GM06990 (cell line): Measurements from ENCODE around the gene RAB7B.
"Not testable (repeated sequence)": the region's sequence is repeated elsewhere in the genome, so short reads cannot be mapped to it uniquely, and the experiment has no call there.

Experiments used
- DNase-seq: peaks from one replicate; pipeline ENCODE4 v3.0.0-alpha.2; 2011; ENCODE audit not compliant: insufficient read length; ENCODE audit errors: extremely low read depth
- H3K27me3 ChIP-seq: replicated peaks from 2 replicates; pipeline ENCODE4 v1.6.0; 2011; ENCODE audit warnings: low read length; ENCODE audit not compliant: control insufficient read depth, insufficient read depth
- H3K36me3 ChIP-seq: 2 replicates; pipeline ENCODE4 v1.5.1; 2011; ENCODE audit warnings: low read length; ENCODE audit not compliant: control insufficient read depth, insufficient read depth
- H3K4me3 ChIP-seq: replicated peaks from 2 replicates; pipeline ENCODE4 v1.5.1; 2011; ENCODE audit warnings: low read depth, mild to moderate bottlenecking, control low read depth, low read length
- TF ChIP-seq, protein P1 (sequence below): IDR thresholded peaks from 2 replicates; pipeline ENCODE4 v1.5.1; 2011; ENCODE audit warnings: low read length, control low read depth, mild to moderate bottlenecking, inconsistent platforms; ENCODE audit not compliant: insufficient read depth, poor library complexity, severe bottlenecking

Gene RAB7B, protein sequence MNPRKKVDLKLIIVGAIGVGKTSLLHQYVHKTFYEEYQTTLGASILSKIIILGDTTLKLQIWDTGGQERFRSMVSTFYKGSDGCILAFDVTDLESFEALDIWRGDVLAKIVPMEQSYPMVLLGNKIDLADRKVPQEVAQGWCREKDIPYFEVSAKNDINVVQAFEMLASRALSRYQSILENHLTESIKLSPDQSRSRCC

DNA sequence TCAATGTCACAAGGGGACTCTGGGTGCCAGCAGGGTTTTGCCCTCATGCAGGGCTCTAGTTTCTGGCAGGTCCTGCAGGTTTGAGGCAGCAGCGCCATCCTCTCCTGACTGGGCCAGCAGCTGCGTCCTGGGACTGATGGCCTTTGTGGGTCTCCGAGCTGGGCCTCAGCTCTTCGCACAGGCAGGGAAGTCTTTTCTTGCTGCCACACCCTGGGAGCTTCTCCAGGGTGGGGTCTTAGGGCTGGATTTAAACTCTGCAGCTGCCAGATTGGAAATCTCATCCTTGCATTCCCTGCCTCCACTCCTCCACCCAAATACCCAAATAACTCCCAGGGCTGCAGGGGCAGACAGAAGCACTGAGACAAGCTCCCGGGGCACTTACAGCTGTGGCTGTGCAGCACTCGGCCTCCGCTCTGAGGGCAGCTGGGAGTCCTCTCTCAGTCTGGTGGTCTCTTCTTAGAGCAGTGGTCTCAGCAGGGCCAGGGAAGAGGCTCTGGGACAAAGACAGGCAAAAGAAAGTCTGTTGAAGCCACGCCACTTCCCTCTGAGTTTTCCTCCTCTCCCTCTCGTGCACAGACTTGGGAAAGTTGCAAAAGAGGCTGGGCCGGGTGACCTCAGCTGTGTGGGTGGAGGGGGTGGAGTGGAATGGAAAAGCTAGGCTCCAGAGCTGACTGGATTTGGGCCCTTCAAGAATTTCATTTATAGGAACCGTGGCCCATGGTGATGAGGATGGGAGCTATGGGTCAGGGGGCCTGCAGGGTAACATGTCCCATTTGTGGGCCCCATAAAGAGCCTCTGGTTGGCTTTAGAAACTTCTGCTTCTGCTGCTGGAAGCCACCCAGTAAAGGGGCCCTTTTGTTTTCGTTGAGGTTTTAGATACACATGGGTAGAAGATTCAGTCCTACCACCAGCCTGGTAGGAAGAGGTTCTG lies at the start of gene RAB7B:
RAB7B (minus strand) TSS at position 525 of the 931 bp plus-strand sequence. CDS start 9,260 bp downstream, outside the sequence.
- Histone ChIP-seq H3K27me3 (no peaks in the 10 kb centered on the region; the same call in 1 of the 2 replicates), H3K4me3 (no peak within 1 kb of the TSS), H3K36me3 (no peaks in the 10 kb centered on the region)
- TF ChIP-seq, protein P1, sequence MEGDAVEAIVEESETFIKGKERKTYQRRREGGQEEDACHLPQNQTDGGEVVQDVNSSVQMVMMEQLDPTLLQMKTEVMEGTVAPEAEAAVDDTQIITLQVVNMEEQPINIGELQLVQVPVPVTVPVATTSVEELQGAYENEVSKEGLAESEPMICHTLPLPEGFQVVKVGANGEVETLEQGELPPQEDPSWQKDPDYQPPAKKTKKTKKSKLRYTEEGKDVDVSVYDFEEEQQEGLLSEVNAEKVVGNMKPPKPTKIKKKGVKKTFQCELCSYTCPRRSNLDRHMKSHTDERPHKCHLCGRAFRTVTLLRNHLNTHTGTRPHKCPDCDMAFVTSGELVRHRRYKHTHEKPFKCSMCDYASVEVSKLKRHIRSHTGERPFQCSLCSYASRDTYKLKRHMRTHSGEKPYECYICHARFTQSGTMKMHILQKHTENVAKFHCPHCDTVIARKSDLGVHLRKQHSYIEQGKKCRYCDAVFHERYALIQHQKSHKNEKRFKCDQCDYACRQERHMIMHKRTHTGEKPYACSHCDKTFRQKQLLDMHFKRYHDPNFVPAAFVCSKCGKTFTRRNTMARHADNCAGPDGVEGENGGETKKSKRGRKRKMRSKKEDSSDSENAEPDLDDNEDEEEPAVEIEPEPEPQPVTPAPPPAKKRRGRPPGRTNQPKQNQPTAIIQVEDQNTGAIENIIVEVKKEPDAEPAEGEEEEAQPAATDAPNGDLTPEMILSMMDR: no peak
- no peak for DNase-seq

DNA sequence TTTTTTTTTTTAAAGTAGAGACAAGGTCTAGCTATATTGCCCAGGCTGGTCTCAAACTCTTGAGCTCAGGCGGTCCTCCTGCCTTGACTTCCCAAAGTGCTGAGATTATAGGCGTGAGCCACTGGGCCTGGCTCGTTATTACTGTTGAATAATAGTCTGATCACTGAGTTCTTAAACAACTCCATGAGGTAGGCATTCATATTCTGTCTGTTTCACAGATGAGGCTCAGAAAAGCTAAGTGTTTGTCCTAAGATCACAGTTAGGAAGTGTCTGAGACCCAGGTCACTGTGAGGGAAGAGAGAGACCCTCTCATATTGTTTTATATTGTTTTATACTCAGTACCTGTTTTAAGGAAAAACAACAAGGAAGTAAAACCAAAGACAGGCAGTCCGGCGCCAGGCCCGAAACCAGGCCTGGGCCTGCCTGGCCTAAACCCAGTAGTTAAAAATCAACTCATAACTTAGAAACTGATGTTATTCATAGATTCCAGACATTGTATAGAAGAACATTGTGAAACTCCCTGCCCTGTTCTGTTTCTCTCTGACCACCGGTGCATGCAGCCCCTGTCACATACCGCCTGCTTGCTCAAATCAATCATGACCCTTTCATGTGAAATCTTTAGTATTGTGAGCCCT lies 49.2 kb upstream of the RAB7B start:
- not testable (repeated sequence) for H3K4me3 ChIP-seq, DNase-seq, H3K27me3 ChIP-seq, H3K36me3 ChIP-seq

DNA sequence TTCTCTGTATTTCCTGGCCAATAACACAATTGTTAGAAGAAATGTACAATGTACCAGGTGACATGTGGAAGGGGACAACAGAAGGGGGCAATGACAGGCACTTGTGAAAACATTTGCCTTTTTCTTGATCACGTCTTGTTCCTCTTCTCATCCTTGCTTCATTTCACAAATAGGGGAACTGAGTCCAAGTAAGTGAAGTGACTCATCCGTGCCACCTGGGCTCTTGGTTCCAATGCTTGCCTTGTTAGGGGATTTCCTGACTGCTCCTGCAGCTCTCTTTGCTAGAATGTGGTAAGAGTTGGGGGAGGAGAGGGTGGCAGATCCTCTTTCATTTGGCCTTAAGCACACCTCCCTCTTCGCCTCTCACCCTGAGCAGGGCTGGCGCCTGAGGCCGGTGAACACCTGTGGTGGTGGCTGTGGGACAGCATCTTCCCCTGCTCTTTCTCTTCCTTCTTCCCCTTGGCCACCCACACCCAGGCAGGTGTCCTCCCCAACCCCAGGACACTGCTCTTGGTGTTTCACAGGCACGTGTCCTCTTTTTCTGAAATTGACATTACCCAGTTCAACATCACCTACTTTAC lies 47.5 kb upstream of the RAB7B start:
- Histone ChIP-seq H3K27me3 (no peaks in the 10 kb centered on the region), H3K4me3 (no peak overlapping the region), H3K36me3 (no peaks in the 10 kb centered on the region; the same call in 1 of the 2 replicates)
- TF ChIP-seq, protein P1: no peak
- DNase-seq: peak; percentile 94

DNA sequence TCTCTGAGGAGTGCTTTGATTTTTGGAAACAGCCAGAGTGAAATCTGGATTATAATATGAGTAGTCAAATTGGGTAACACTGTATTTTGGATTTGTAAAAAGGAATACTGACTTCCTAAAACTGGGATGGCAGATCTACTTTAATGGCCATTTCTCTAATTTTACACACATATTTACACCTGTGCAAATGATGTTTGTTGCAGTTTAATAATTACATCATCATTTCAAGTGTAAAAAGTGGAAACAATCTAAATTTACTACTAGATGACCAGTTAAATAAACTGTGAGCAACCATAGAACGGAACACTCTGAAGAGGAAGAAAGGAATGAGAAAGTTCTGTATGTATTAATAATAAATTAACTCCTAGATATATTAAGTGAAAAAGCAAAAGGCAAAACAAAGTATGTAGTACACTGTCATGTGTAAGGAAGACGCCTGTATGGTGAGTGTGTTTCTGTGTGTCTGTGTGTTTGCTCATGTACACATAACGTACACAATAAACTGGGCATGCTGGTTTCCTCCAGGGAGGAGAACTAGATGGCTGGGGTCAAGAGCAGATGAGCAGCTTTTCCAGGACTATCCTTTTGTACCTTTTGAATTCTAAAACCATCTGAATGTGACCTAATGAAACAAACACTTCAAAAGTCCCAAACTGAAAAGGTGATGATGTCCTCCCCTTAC lies 46.9 kb upstream of the RAB7B start:
- H3K4me3 ChIP-seq: no peak overlapping the region
- H3K27me3 ChIP-seq: no peaks in the 10 kb centered on the region
- no peaks in the 10 kb centered on the region for H3K36me3 ChIP-seq
- no peak for DNase-seq
- TF ChIP-seq, protein P1: no peak

DNA sequence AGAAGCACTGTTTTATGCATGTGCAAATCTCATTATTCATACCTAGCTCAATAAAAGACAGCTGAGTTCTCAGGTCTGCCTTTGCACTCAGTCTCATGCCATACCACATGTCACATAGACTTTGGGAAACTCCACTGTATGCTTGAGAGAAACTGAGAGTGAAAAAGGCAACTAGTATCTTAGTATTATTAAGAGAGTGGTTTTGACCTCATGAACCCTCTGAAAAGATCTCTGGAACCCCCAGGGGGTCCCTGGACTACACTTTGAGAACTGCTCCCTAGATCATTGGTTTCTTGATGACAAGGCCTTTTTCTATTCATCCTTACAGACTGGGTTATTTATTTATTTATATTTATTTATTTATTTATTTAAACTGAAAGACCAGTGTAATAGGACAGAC lies 46.1 kb upstream of the RAB7B start:
- Histone ChIP-seq H3K4me3 (no peak overlapping the region), H3K27me3 (no peaks in the 10 kb centered on the region), H3K36me3 (no peaks in the 10 kb centered on the region)
- peak; percentile 76 for DNase-seq
- TF ChIP-seq, protein P1: no peak
